Neural progenitor cell (in vitro differentiated cells): Measurements from ENCODE around the gene DOCK9.
A peak's percentile ranks its signal among the peaks of the same experiment; 100 is the strongest.

Experiments
- EZH2 ChIP-seq: fragments of 200-600 bp; sonication (generic); IDR thresholded peaks from 2 replicates; pipeline ENCODE4 v1.6.1; 2017; ENCODE audit warnings: antibody characterized with exemption, mild to moderate bottlenecking, moderate library complexity
- TF ChIP-seq, protein P1 (sequence below): fragments of 200-600 bp; sonication (generic); IDR thresholded peaks from 2 replicates; pipeline ENCODE4 v1.5.1; 2017; ENCODE audit warnings: antibody characterized with exemption, mild to moderate bottlenecking

GRCh38 chr13:98752467-98753290 lies 225.2 kb downstream of the DOCK9 start, which contains the start of gene SLC15A1:
- peak; percentile 89 for TF ChIP-seq EZH2
- TF ChIP-seq, protein P1, sequence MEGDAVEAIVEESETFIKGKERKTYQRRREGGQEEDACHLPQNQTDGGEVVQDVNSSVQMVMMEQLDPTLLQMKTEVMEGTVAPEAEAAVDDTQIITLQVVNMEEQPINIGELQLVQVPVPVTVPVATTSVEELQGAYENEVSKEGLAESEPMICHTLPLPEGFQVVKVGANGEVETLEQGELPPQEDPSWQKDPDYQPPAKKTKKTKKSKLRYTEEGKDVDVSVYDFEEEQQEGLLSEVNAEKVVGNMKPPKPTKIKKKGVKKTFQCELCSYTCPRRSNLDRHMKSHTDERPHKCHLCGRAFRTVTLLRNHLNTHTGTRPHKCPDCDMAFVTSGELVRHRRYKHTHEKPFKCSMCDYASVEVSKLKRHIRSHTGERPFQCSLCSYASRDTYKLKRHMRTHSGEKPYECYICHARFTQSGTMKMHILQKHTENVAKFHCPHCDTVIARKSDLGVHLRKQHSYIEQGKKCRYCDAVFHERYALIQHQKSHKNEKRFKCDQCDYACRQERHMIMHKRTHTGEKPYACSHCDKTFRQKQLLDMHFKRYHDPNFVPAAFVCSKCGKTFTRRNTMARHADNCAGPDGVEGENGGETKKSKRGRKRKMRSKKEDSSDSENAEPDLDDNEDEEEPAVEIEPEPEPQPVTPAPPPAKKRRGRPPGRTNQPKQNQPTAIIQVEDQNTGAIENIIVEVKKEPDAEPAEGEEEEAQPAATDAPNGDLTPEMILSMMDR = no peak
